Smooth muscle cell (in vitro differentiated cells): ENCODE measurements around the gene KDM5A. TPM values are rescaled to one million over a fixed set of nuclear protein-coding genes. Genes with fewer than 3 reads are reported as not detected.

Experiments used
- DNase-seq: peaks from one replicate; lab custom pipeline; 2025; ENCODE audit not compliant: unreplicated experiment; lab: John Stamatoyannopoulos, UW
- H2AFZ ChIP-seq: fragments of 200-600 bp; sonication (generic); 2 replicates; pipeline ENCODE4 v1.6.0; 2016; ENCODE audit warnings: antibody characterized with exemption, low read depth, mild to moderate bottlenecking
- H3F3A ChIP-seq: fragments of 200-600 bp; sonication (generic); 2 replicates; pipeline ENCODE4 v1.6.0; 2017; ENCODE audit warnings: antibody characterized with exemption, low read depth
- H3K27ac ChIP-seq: fragments of 200-600 bp; sonication (generic); 2 replicates; pipeline ENCODE4 v1.5.1; 2016; ENCODE audit warnings: low read depth, mild to moderate bottlenecking
- H3K27me3 ChIP-seq: fragments of 200-600 bp; sonication (generic); 2 replicates; pipeline ENCODE4 v1.6.1; 2016; ENCODE audit warnings: low read depth, mild to moderate bottlenecking
- H3K36me3 ChIP-seq: fragments of 200-600 bp; sonication (generic); 2 replicates; pipeline ENCODE4 v1.5.1; 2016; ENCODE audit warnings: low read depth
- H3K4me1 ChIP-seq: fragments of 200-600 bp; sonication (generic); 2 replicates; pipeline ENCODE4 v1.5.1; 2016; ENCODE audit warnings: low read depth
- H3K4me2 ChIP-seq: fragments of 200-600 bp; sonication (generic); 2 replicates; pipeline ENCODE4 v1.6.0; 2016; ENCODE audit warnings: mild to moderate bottlenecking
- H3K4me3 ChIP-seq: fragments of 200-600 bp; sonication (generic); 2 replicates; pipeline ENCODE4 v1.5.1; 2016; ENCODE audit warnings: mild to moderate bottlenecking
- H3K79me2 ChIP-seq: fragments of 200-600 bp; sonication (generic); 2 replicates; pipeline ENCODE4 v1.6.0; 2016; ENCODE audit warnings: low read depth, mild to moderate bottlenecking
- H3K9ac ChIP-seq: fragments of 200-600 bp; sonication (generic); 2 replicates; pipeline ENCODE4 v1.6.0; 2016; ENCODE audit warnings: low read depth
- H3K9me3 ChIP-seq: fragments of 200-600 bp; sonication (generic); replicated peaks from 2 replicates; pipeline ENCODE4 v1.5.1; 2016; ENCODE audit warnings: low read depth
- H4K20me1 ChIP-seq: fragments of 200-600 bp; sonication (generic); 2 replicates; pipeline ENCODE4 v1.6.0; 2016; ENCODE audit warnings: low read depth
- CTCF ChIP-seq: fragments of 200-600 bp; sonication (generic); IDR thresholded peaks from 2 replicates; pipeline ENCODE4 v1.5.1; 2017; ENCODE audit warnings: borderline replicate concordance, mild to moderate bottlenecking, antibody characterized with exemption; ENCODE audit not compliant: insufficient read depth, poor library complexity, severe bottlenecking
- WGBS: methylation state at CpG from one replicate; pipeline ENCODE4 v1.1.7; 2016; ENCODE audit warnings: low lambda C conversion rate; 5-methylcytosine and 5-hydroxymethylcytosine counted together
- polyA plus RNA-seq: library from polyadenylated mRNA; unstranded; fragments of >200 nt; fragmentation: Nextera tagmentation; extraction: Ambion mirVana; gene quantifications from 2 replicates; pipeline ENCODE4 v1.2.1, GENCODE V29; 2016
- total RNA-seq: library from RNA; depleted of rRNA; stranded (reverse); fragments of >200 nt; gene quantifications from 2 replicates; pipeline ENCODE4 v1.2.3, GENCODE V29; 2014

Gene KDM5A
- total and polyA plus RNA-seq, 2 experiments from 2014 or later, result 30.5 to 87.2 TPM

DNA sequence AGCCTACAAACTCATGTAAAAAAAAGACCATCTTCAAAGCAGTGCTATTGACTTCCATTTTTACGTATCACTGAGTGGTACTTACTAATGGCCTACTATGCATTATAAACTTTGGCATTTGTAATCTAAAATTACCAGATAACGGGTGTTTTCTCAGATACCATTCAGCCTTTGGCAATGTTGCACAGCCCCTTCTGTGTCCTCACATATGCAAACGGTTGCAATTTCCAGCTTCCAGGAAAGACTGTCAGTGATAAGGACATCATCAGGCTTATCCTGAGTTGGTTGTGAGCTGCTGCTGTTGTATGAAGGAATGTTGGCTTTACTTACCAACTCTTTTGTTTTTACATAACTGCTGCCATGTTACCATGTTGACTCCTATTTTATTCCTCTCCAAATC, 124.9 kb downstream of the KDM5A start:
- no peaks in the 10 kb centered on the region for H3K27me3 ChIP-seq
- H3K79me2 ChIP-seq, result no peaks in the 10 kb centered on the region
- DNase-seq, result no peak
- H3K9me3 ChIP-seq, result no peaks in the 10 kb centered on the region
- no peaks in the 10 kb centered on the region for H4K20me1 ChIP-seq
- no peak overlapping the region for H3K4me3 ChIP-seq
- no peaks in the 10 kb centered on the region for H3K36me3 ChIP-seq
- no peak overlapping the region for H3K27ac ChIP-seq
- H3K9ac ChIP-seq, result no peak overlapping the region
- H3F3A ChIP-seq, result no peaks in the 10 kb centered on the region
- no peak for TF ChIP-seq CTCF
- no peak overlapping the region for H2AFZ ChIP-seq
- H3K4me1 ChIP-seq, result peaks cover 10% of the 10 kb centered on the region
- 33% methylated on average over 3 of the region's 3 CpGs for WGBS
- H3K4me2 ChIP-seq, result peak overlapping the region; percentile 36

DNA sequence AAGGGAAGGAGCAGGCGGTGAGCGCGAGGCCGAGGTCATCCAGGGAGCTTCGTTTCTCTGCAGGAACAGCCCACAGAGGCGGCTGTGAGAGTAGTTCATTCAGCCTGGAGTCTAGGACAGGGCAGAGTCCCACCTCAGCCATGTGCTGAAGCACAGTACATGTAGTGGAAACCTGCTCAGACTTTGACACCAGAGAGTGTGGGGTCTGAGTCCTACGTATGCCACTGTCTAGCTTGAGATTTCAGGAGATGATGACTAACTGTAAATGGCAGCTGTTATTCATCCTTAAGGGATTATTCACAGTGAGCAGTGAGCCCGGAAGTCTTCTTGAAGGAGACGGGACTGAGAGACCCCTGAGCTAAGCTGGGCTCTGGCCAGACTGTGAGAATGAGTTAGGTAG, 125.5 kb downstream of the KDM5A start:
- H3K79me2 ChIP-seq, result no peaks in the 10 kb centered on the region
- no peak overlapping the region for H3K4me3 ChIP-seq
- H3K36me3 ChIP-seq, result no peaks in the 10 kb centered on the region
- no peak overlapping the region for H3K9ac ChIP-seq
- peak overlapping the region; percentile 36 for H3K4me2 ChIP-seq
- H3K4me1 ChIP-seq, result peaks cover 10% of the 10 kb centered on the region
- H3K9me3 ChIP-seq, result no peaks in the 10 kb centered on the region
- WGBS, result 66% methylated on average over 9 of the region's 9 CpGs
- no peak for DNase-seq
- H2AFZ ChIP-seq, result no peak overlapping the region
- H4K20me1 ChIP-seq, result no peaks in the 10 kb centered on the region
- no peaks in the 10 kb centered on the region for H3K27me3 ChIP-seq
- no peaks in the 10 kb centered on the region for H3F3A ChIP-seq
- TF ChIP-seq CTCF, result no peak
- H3K27ac ChIP-seq, result no peak overlapping the region

DNA sequence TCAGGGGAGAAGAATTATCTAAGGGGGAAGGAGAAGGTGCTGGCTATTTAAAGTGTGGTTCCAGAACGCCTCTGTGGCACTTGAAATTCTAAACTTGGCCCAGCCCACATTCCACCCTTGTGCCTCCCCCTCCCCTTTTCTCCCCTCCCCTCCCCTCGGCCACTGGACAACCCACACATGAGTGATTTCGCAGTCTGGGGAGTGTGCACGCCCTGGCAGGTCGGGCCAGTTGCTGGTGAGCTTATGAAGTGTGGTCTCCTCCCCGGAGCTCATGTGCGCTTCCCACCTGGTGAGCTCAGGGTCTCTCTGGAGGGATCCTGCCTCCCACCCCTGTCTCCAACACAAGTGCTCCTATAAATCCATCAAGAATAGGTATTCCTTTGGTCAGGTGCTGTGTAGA, 126.3 kb downstream of the KDM5A start, which contains the start of gene SLC6A13:
TSS of gene SLC6A13 (minus strand) at position 20 of the 400 bp plus-strand sequence. CDS start 2,784 bp downstream, outside the sequence.
- Histone ChIP-seq H2AFZ (no peak within 1 kb of the TSS), H3K79me2 (no peaks in the 10 kb centered on the region), H4K20me1 (no peaks in the 10 kb centered on the region), H3K27ac (no peak within 1 kb of the TSS), H3F3A (no peaks in the 10 kb centered on the region), H3K4me2 (peak within 1 kb of the TSS; percentile 36), H3K4me1 (peaks cover 10% of the 10 kb centered on the region), H3K4me3 (no peak within 1 kb of the TSS), H3K9ac (no peak within 1 kb of the TSS), H3K36me3 (no peaks in the 10 kb centered on the region), H3K27me3 (no peaks in the 10 kb centered on the region), H3K9me3 (no peaks in the 10 kb centered on the region)
- 53% methylated on average over 6 of the region's 7 CpGs for WGBS
- no peak for TF ChIP-seq CTCF
- DNase-seq, result no peak

- Histone ChIP-seq H3F3A (no peaks in the 10 kb centered on the region), H3K36me3 (no peaks in the 10 kb centered on the region), H3K27ac (no peak overlapping the region), H3K4me2 (no peak overlapping the region), H4K20me1 (no peaks in the 10 kb centered on the region), H3K4me1 (peaks cover 10% of the 10 kb centered on the region), H2AFZ (no peak overlapping the region), H3K79me2 (no peaks in the 10 kb centered on the region), H3K9me3 (no peaks in the 10 kb centered on the region), H3K9ac (no peak overlapping the region), H3K4me3 (no peak overlapping the region), H3K27me3 (no peaks in the 10 kb centered on the region)
- no peak for TF ChIP-seq CTCF
- DNase-seq, result no peak
Measured at GRCh38 chr12:262113-262512, 127.0 kb downstream of the KDM5A start.
